PFSK-1 (cell line): ENCODE measurements around the gene LEPR.

Experiments used
- FOXP2 ChIP-seq: optimal IDR thresholded peaks from 2 replicates; pipeline ENCODE3; 2011; ENCODE audit warnings: borderline replicate concordance, control low read depth, inconsistent platforms; ENCODE audit not compliant: insufficient read depth; ENCODE audit errors: extremely low read length, extremely low read depth
- POLR2AphosphoS5 ChIP-seq: IDR thresholded peaks from 2 replicates; pipeline ENCODE4 v1.6.1; 2012; ENCODE audit warnings: low read depth, mild to moderate bottlenecking, control low read depth, low read length, moderate library complexity
- TAF1 ChIP-seq: IDR thresholded peaks from 2 replicates; pipeline ENCODE4 v1.6.1; 2012; ENCODE audit warnings: low read length, control low read depth, borderline replicate concordance; ENCODE audit not compliant: insufficient read depth

DNA sequence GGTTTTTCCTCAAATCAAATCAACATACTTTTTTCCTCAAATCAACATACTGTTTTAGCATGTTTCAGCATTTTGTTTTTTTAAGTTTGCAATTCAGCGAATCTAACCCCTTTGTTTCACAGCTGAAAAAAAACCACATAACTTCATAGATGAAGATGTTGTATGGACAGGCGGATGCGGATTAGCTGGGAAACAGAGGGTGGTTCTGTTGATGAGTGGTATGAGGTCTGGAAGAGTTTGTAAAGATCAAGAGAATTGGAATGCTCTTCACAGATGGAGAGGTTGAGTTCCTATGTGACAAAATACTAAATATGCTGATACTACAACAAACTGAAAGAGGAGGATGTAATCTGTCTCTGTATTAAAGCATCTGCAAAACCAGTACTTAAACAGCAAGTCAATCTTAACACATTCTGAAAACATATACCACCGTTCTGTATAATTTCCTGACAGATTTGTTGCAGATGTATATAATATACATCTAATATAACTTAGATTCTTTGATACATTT lies 10.6 kb upstream of the LEPR start:
- TF ChIP-seq FOXP2 = no peak
- TF ChIP-seq TAF1 = no peak
- TF ChIP-seq POLR2AphosphoS5 = no peak
